ENCODE data around the gene SDHA. TPM values are rescaled to one million over a fixed set of nuclear protein-coding genes. Genes with fewer than 3 reads are reported as not detected.
"Not testable (repeated sequence)": the region's sequence is repeated elsewhere in the genome, so short reads cannot be mapped to it uniquely, and the experiment has no call there.

Gene SDHA
- total RNA-seq, 4 donors from 2014 or later = 59.9 to 70.4 (median 67.8) TPM

GRCh38 chr5:278646-279045 lies 60.5 kb downstream of the SDHA start:
- TF ChIP-seq CTCF (IDR thresholded peaks at IDR 0.05) = no peak
- no peak for TF ChIP-seq POLR2A (IDR thresholded peaks at IDR 0.05)
- intact Hi-C loops (cut with DNase I; ENCODE audit: low total_unique reads) = no loop called here
- DNase-seq (ENCODE audit: low spot score in 2 of 2) = no peak
- no peak overlapping the region for H3K4me3 ChIP-seq (ENCODE audit: low read depth, poor library complexity, severe bottlenecking)
- WGBS, 2 donors = 89 to 92% methylated on average over 7 to 9 of the region's 9 CpGs

- DNase-seq (ENCODE audit: low spot score in 2 of 2) = peak in 1 of 2 donors; percentile 70
- 60 to 74% methylated on average over 14 of the region's 14 CpGs for WGBS, 2 donors
- H3K4me3 ChIP-seq (ENCODE audit: low read depth, poor library complexity, severe bottlenecking); intact Hi-C loops (cut with DNase I; ENCODE audit: low total_unique reads): not testable (repeated sequence)
Observed at GRCh38 chr5:279051-279665, 61.0 kb downstream of the SDHA start.

GRCh38 chr5:285991-286557 lies 68.0 kb downstream of the SDHA start:
- H3K4me3 ChIP-seq (ENCODE audit: low read depth, poor library complexity, severe bottlenecking) = no peak overlapping the region
- 82 to 88% methylated on average over 10 to 14 of the region's 14 CpGs for WGBS, 2 donors
- DNase-seq (ENCODE audit: low spot score in 2 of 2) = no peak
- intact Hi-C loops (cut with DNase I; ENCODE audit: low total_unique reads) = no loop called here
- TF ChIP-seq CTCF (IDR thresholded peaks at IDR 0.05) = no peak
- no peak for TF ChIP-seq POLR2A (IDR thresholded peaks at IDR 0.05)

GRCh38 chr5:290200-290599 lies 72.1 kb downstream of the SDHA start:
- H3K4me3 ChIP-seq (ENCODE audit: low read depth, poor library complexity, severe bottlenecking); DNase-seq (ENCODE audit: low spot score in 2 of 2); intact Hi-C loops (cut with DNase I; ENCODE audit: low total_unique reads): not testable (repeated sequence)
- WGBS, 2 donors = 93 to 94% methylated on average over 13 of the region's 13 CpGs

GRCh38 chr5:291345-291744 lies 73.2 kb downstream of the SDHA start:
- H3K4me3 ChIP-seq (ENCODE audit: low read depth, poor library complexity, severe bottlenecking); DNase-seq (ENCODE audit: low spot score in 2 of 2); intact Hi-C loops (cut with DNase I; ENCODE audit: low total_unique reads): not testable (repeated sequence)
- 93 to 96% methylated on average over 10 of the region's 10 CpGs for WGBS, 2 donors

- intact Hi-C loops (cut with DNase I; ENCODE audit: low total_unique reads); DNase-seq (ENCODE audit: low spot score in 2 of 2); H3K4me3 ChIP-seq (ENCODE audit: low read depth, poor library complexity, severe bottlenecking): not testable (repeated sequence)
- 94 to 96% methylated on average over 14 to 17 of the region's 17 CpGs for WGBS, 2 donors
Observed at GRCh38 chr5:294788-295187, 76.7 kb downstream of the SDHA start.

- intact Hi-C loops (cut with DNase I; ENCODE audit: low total_unique reads); DNase-seq (ENCODE audit: low spot score in 2 of 2); H3K4me3 ChIP-seq (ENCODE audit: low read depth, poor library complexity, severe bottlenecking): not testable (repeated sequence)
- WGBS, 2 donors = 82% methylated on average over 10 of the region's 10 CpGs
Observed at GRCh38 chr5:296207-296606, 78.1 kb downstream of the SDHA start.

- H3K4me3 ChIP-seq (ENCODE audit: low read depth, poor library complexity, severe bottlenecking); intact Hi-C loops (cut with DNase I; ENCODE audit: low total_unique reads); DNase-seq (ENCODE audit: low spot score in 2 of 2): not testable (repeated sequence)
- WGBS, 2 donors = 78 to 79% methylated on average over 12 to 16 of the region's 16 CpGs
Observed at GRCh38 chr5:296954-297353, 78.8 kb downstream of the SDHA start.

- WGBS, 2 donors = 78 to 82% methylated on average over 6 of the region's 6 CpGs
- H3K4me3 ChIP-seq (ENCODE audit: low read depth, poor library complexity, severe bottlenecking); DNase-seq (ENCODE audit: low spot score in 2 of 2); intact Hi-C loops (cut with DNase I; ENCODE audit: low total_unique reads): not testable (repeated sequence)
Observed at GRCh38 chr5:297448-297847, 79.3 kb downstream of the SDHA start.

- WGBS, 2 donors = 77 to 79% methylated on average over 14 of the region's 14 CpGs
- H3K4me3 ChIP-seq (ENCODE audit: low read depth, poor library complexity, severe bottlenecking); DNase-seq (ENCODE audit: low spot score in 2 of 2); intact Hi-C loops (cut with DNase I; ENCODE audit: low total_unique reads): not testable (repeated sequence)
Observed at GRCh38 chr5:297991-298736, 80.0 kb downstream of the SDHA start.

All from lower leg skin (tissue), 4 donors.